GM12878 (cell line): ENCODE data around the gene CRTC2.

ENCODE experiments used
- ATF7 ChIP-seq: fragments of 450-650 bp; IDR thresholded peaks from 2 replicates; pipeline ENCODE4 v1.6.1; 2016; ENCODE audit warnings: low read depth, mild to moderate bottlenecking
- BACH1 ChIP-seq: fragments of 450-650 bp; IDR thresholded peaks from 2 replicates; pipeline ENCODE4 v1.6.1; 2017; ENCODE audit warnings: mild to moderate bottlenecking, borderline replicate concordance
- BRCA1 ChIP-seq: IDR thresholded peaks from 2 replicates; pipeline ENCODE4 v1.6.1; 2011; ENCODE audit warnings: low read depth, low read length, improper control_type of control experiment
- CHD2 ChIP-seq: IDR thresholded peaks from 2 replicates; pipeline ENCODE4 v1.6.1; 2011; ENCODE audit warnings: low read depth, low read length, improper control_type of control experiment, borderline replicate concordance
- EP300 ChIP-seq, 2 experiments: fragments of 150-350 bp in 1 of 2; IDR thresholded peaks; 2 replicates each; pipeline ENCODE4 v1.6.1; 2011 to 2012; ENCODE audit warnings: low read depth in 2 of 2, low read length in 2 of 2, borderline replicate concordance in 1 of 2, improper control_type of control experiment in 1 of 2, inconsistent platforms in 1 of 2; ENCODE audit not compliant: control insufficient read depth in 1 of 2
- NBN ChIP-seq: fragments of 450-650 bp; IDR thresholded peaks from 2 replicates; pipeline ENCODE4 v1.6.1; 2016
- NR2C2 ChIP-seq: IDR thresholded peaks from 2 replicates; pipeline ENCODE4 v1.6.1; 2011; ENCODE audit warnings: borderline replicate concordance, low read depth; ENCODE audit not compliant: control insufficient read depth, insufficient read length
- POLR2A ChIP-seq: IDR thresholded peaks from 2 replicates; pipeline ENCODE4 v1.6.1; 2011; ENCODE audit warnings: low read depth, mild to moderate bottlenecking, low read length
- POLR2AphosphoS2 ChIP-seq: IDR thresholded peaks from 2 replicates; pipeline ENCODE4 v1.6.1; 2011; ENCODE audit warnings: low read depth, mild to moderate bottlenecking, low read length, improper control_type of control experiment, moderate library complexity
- TAF1 ChIP-seq: IDR thresholded peaks from 2 replicates; pipeline ENCODE4 v1.6.1; 2011; ENCODE audit warnings: mild to moderate bottlenecking, low read depth, low read length, borderline replicate concordance
- ZNF384 ChIP-seq: IDR thresholded peaks from 2 replicates; pipeline ENCODE4 v1.6.1; 2012; ENCODE audit warnings: low read depth, mild to moderate bottlenecking, low read length, improper control_type of control experiment, borderline replicate concordance
- TF ChIP-seq, protein P1 (sequence below), 3 experiments: IDR thresholded peaks in 2 of 3; conservative IDR thresholded peaks in 1 of 3; 2 replicates each; pipeline ENCODE4 v1.5.1; 2011; ENCODE audit warnings: low read depth in 3 of 3, low read length in 3 of 3, mild to moderate bottlenecking in 3 of 3, control low read depth in 2 of 3, moderate library complexity in 2 of 3, inconsistent platforms in 1 of 3, mixed read lengths in 1 of 3; ENCODE audit not compliant: control insufficient read depth in 2 of 3, insufficient read depth in 1 of 3; ENCODE audit errors: extremely low read depth in 1 of 3
- TF ChIP-seq, protein P2 (sequence below): fragments of 450-650 bp; IDR thresholded peaks from 2 replicates; pipeline ENCODE4 v1.6.1; 2017; ENCODE audit warnings: mild to moderate bottlenecking, moderate library complexity

DNA sequence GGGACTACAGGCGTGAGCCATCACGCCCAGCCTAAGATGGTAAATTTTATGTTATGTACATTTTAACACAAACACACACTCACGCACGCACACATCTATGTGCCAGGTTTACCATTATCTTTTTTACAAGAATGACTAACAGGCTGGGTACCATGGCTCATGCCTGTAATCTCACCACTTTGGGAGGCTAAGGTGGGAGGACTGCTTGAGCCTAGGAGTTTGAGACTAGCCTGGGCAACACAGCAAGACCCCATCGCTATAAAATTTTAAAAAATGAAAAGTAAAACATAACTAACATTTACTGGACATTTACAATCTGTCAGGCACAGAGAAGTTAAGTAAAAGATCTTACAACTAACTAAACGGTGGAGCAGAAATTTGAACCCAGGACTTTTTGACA, 50.3 kb downstream of the CRTC2 start:
- TF ChIP-seq POLR2A = no peak
- no peak for TF ChIP-seq TAF1
- no peak for TF ChIP-seq POLR2AphosphoS2
- no peak for TF ChIP-seq ATF7
- no peak for TF ChIP-seq EP300 (IDR thresholded peaks at IDR 0.05; ENCODE audit: borderline replicate concordance in 1 of 2, control insufficient read depth in 1 of 2, low read depth in 2 of 2, low read length in 2 of 2)
- TF ChIP-seq CHD2 = no peak
- TF ChIP-seq BRCA1 = no peak
- TF ChIP-seq, protein P1, sequence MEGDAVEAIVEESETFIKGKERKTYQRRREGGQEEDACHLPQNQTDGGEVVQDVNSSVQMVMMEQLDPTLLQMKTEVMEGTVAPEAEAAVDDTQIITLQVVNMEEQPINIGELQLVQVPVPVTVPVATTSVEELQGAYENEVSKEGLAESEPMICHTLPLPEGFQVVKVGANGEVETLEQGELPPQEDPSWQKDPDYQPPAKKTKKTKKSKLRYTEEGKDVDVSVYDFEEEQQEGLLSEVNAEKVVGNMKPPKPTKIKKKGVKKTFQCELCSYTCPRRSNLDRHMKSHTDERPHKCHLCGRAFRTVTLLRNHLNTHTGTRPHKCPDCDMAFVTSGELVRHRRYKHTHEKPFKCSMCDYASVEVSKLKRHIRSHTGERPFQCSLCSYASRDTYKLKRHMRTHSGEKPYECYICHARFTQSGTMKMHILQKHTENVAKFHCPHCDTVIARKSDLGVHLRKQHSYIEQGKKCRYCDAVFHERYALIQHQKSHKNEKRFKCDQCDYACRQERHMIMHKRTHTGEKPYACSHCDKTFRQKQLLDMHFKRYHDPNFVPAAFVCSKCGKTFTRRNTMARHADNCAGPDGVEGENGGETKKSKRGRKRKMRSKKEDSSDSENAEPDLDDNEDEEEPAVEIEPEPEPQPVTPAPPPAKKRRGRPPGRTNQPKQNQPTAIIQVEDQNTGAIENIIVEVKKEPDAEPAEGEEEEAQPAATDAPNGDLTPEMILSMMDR (IDR thresholded peaks at IDR 0.05 in 2 of 3, conservative IDR thresholded peaks at IDR 0.05 in 1 of 3; ENCODE audit: control insufficient read depth in 2 of 3, extremely low read depth in 1 of 3, insufficient read depth in 1 of 3, low read depth in 3 of 3, low read length in 3 of 3) = no peak
- TF ChIP-seq, protein P2, sequence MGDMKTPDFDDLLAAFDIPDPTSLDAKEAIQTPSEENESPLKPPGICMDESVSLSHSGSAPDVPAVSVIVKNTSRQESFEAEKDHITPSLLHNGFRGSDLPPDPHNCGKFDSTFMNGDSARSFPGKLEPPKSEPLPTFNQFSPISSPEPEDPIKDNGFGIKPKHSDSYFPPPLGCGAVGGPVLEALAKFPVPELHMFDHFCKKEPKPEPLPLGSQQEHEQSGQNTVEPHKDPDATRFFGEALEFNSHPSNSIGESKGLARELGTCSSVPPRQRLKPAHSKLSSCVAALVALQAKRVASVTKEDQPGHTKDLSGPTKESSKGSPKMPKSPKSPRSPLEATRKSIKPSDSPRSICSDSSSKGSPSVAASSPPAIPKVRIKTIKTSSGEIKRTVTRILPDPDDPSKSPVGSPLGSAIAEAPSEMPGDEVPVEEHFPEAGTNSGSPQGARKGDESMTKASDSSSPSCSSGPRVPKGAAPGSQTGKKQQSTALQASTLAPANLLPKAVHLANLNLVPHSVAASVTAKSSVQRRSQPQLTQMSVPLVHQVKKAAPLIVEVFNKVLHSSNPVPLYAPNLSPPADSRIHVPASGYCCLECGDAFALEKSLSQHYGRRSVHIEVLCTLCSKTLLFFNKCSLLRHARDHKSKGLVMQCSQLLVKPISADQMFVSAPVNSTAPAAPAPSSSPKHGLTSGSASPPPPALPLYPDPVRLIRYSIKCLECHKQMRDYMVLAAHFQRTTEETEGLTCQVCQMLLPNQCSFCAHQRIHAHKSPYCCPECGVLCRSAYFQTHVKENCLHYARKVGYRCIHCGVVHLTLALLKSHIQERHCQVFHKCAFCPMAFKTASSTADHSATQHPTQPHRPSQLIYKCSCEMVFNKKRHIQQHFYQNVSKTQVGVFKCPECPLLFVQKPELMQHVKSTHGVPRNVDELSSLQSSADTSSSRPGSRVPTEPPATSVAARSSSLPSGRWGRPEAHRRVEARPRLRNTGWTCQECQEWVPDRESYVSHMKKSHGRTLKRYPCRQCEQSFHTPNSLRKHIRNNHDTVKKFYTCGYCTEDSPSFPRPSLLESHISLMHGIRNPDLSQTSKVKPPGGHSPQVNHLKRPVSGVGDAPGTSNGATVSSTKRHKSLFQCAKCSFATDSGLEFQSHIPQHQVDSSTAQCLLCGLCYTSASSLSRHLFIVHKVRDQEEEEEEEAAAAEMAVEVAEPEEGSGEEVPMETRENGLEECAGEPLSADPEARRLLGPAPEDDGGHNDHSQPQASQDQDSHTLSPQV = no peak
- TF ChIP-seq NBN = no peak
- TF ChIP-seq NR2C2 = no peak
- TF ChIP-seq BACH1 = no peak
- TF ChIP-seq ZNF384 = no peak
